NOMO-1 (cell line): Measurements from ENCODE around the gene CATSPER4.

Source experiments
- DNase-seq, 2 experiments: peaks; one replicate each; lab custom pipeline; 2025; ENCODE audit not compliant: unreplicated experiment in 2 of 2; lab: John Stamatoyannopoulos, UW

Gene CATSPER4

DNA sequence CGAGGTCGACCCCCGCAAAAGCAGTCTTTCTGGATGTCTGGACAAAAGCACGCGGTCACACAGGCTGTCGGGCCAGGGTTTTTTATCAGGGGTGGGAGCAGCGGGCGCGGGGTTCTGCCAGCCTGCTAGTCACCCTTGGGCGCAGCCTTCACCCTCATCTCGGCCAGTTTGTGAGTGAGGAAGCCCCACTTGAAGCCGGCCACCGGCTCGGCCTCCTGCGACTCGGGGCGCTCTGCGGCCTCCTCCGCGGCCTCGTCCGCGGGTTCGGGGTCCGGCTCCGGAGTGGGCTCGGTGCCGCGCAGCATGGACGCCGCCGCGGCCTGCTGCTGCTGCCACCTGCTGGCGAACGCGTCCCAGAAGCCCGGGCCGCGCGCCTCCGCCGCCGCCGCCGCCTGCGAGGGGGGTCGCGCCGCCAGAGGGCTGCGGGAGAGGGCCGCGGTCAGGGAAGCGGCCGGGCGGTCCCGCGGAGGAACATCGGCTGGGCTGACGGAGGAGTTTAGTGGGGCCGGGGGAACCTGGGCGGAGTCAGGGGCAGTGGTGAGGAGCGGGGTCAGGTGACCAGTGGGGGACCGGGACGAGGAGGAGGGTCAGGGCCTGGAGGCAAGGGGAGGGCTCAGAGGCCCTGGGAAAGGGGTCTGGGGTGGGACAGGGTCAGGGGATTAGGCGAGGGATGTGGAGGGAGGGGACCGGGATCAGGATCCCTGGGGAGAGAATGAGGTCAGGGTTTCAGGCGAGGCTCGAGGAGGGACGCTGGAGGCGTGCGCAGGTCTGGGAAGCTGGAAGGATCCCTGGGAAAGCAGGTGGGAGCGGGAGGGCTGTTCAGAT, 26.2 kb upstream of the CATSPER4 start:
- peak; percentile 11 to 33 for DNase-seq

DNA sequence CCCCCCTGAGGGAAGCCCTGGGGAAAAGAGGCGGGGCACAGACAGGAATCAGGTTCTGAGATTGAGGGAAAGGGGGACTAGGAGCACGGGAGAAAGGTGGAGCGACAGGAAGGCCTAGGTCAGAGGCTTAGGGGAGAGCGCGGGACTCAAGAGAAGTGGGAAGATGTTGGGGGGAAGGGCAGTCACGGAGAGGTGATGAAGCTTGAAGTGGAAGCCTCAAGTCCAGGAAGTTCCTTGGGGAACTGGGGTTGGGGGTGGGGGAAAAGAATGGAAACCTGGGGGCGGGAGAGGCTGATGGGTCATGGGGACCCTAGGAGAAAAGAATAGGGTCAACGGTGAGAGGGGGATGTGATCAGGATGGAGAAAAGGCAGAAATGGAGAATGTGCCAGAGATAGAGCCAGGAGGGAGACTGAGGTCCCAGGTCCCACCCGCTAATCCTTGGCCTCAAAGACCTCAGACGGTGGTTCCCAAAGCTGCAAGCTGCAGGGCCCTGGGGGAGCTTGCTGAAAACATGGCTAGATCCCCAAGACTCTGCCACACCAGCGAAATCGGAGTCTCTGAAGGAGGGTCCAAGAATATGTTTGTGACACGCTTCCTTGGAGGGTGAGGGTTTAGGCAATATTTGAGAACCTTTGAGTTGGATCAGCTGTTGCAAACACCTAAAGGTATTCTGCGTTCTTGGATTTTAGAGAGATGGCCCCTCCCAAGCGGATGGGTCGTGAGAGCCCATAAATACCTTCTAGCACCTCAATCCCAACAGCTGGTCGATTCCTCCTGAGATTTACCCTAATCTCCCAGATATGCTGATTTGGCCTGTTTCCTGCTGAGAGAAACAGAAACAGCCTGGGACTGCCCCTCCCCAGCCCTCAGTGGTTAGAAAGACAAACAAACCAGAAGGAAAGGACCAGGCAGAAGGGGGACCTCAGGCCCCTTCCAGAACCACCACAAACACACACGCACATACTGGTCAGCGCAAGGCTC, 25.2 kb upstream of the CATSPER4 start:
- no peak for DNase-seq

DNA sequence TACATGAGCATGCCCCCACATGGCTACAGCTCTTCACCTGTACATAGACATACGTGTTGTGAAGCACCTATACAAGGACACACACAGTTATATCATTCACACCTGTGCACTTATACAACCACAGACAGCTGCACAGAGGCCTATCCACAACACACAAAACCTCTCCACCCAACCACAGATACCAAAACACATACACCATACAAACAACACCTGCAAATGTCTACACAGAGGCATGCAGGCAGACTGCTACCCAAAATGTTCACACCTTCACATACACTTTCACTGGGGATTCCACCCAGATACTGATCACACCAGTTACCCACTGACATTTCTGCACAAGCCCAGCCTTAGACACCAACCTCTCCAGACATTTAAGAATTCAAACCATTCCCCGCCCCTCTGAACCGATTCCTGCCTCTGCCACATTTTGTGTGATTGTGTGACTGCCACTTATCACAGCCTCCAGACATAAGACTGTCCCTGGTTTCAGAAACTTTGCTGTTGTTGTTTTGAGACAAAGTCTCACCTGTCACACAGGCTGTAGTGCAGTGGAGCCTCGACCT, 23.6 kb upstream of the CATSPER4 start:
- no peak for DNase-seq

GRCh38 chr1:26168410-26169197, 21.8 kb upstream of the CATSPER4 start, which contains the start of gene C1orf232:
Gene C1orf232 (minus strand): TSS chr1:26168963. CDS start chr1:26168499, 464 bp downstream.
- no peak for DNase-seq

- DNase-seq = no peak
Observed at GRCh38 chr1:26169198-26169554, 21.2 kb upstream of the CATSPER4 start.

- peak; percentile 85 to 95 for DNase-seq
Observed at GRCh38 chr1:26169669-26170471, 20.5 kb upstream of the CATSPER4 start, which contains the start of gene ZNF593. Gene ZNF593 (plus strand): TSS chr1:26169908. CDS start chr1:26169984, 76 bp downstream.

GRCh38 chr1:26170472-26170821, 20.0 kb upstream of the CATSPER4 start:
- no peak for DNase-seq

GRCh38 chr1:26171084-26172072, 19.0 kb upstream of the CATSPER4 start, which contains the start of gene ZNF593OS:
Gene ZNF593OS (minus strand): TSS chr1:26171832. CDS start chr1:26171661, 171 bp downstream.
- DNase-seq = no peak

- DNase-seq = no peak
Observed at GRCh38 chr1:26175346-26175745, 15.1 kb upstream of the CATSPER4 start.

GRCh38 chr1:26177182-26177684, 13.2 kb upstream of the CATSPER4 start, which contains the start of gene CNKSR1:
Gene CNKSR1 (plus strand): TSS chr1:26177491. CDS start chr1:26177548, 57 bp downstream.
- DNase-seq = no peak

DNA sequence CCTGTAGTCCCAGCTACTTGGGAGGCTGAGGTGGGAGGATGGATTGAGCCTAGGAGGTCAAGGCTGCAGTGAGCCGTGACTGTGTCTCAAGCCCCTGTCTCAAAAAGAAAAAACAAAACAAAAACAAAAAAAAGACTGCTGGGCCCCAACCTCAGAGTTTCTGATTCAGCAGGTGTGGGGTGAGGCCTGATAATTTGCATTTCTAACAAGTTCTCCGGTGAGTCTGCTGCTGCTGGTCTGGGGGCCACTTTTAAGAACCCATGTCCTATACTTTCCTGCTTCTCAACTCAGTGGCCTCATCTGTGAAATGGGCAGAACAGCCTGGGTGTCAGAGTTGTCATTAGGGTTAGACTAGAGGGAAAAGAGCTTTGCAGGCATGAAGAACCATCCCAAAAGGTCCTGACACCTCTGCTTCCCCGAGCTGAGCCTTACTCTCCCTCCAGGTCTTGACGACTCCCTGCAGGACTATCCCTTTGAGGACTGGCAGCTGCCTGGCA, 10.3 kb upstream of the CATSPER4 start:
- no peak for DNase-seq

DNA sequence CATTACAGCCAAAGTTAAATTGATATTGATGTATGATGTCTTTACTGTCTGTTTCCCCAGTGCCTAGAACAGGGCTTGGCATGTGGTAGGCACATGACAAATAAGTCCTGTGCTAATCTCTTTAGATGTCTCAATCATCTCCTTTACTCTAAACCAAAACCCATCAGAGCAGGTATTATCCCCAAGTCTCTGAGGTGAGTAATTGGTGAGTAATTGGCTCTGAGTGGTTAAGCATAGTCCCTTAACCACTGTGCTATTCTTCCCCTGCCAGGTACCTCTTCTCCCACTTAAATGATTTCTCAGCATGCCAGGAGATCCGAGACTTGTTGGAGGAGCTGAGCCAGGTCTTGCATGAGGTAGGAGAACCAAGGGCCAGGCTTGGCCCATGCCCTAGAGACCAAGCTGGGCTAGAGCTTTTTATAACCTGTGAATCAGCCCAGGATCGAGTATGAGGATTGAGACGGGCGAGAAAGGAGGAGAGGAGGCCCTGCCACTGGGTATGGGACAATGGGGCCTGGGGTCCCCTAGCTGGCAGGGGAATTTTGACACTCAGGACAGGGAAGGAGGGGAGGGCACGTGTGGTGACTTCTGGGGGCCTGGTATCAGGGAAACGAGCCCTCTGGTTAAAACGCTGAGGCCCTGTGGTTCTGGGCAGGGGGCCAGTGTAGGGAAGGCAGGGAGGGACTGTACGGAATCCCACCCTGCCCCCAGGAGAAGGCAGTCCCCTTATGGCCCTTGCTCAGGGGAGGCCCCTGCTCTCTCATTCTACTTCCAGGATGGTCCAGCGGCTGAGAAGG, 8.6 kb upstream of the CATSPER4 start:
- DNase-seq = no peak

DNA sequence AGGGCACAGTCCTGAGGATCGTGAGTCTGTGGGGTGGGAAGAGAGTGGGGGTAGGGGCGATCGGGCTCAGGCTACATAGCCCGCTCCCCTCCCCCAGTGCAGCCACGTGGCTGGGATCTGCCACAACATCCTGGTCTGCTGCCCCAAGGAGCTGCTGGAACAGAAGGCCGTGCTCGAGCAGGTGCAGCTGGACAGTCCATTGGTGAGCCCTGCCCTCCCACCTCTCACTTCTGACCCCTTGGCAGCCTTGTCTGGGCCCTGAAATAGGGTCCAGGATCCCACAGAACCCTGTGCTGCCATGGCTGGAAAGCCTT, 8.1 kb upstream of the CATSPER4 start:
- no peak for DNase-seq

DNA sequence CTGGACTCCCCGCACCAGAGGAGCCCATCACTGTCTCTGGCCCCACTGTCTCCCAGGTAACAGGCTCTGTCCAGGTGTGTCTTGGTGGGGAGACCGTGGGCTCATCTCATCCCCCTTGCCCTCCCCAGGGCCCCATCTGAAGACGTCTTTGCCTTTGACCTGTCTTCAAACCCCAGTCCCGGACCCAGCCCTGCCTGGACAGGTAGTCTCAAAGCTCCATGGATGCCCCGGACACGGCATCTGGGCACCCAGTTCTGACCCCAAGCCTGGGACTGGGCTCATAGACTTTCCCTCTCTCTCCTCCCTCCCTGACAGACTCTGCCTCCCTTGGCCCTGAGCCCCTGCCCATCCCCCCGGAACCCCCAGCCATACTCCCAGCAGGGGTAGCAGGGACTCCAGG, 6.3 kb upstream of the CATSPER4 start:
- no peak for DNase-seq

DNA sequence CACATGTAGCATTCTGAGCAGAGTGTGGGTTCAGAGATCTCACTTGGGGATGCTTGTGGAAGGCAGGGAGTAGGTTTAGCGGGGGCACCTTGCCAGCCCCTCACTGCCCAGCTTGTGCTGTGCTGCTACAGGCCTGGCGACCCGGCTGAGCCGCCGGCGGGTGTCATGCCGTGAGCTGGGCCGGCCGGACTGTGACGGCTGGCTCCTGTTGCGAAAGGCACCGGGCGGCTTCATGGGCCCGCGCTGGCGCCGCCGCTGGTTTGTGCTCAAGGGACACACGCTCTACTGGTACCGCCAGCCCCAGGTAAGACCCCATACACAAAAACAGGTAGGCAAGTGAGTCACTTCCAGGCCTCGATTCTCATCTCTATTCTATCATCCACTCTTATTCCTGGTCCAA, 5.5 kb upstream of the CATSPER4 start:
- DNase-seq = no peak

DNA sequence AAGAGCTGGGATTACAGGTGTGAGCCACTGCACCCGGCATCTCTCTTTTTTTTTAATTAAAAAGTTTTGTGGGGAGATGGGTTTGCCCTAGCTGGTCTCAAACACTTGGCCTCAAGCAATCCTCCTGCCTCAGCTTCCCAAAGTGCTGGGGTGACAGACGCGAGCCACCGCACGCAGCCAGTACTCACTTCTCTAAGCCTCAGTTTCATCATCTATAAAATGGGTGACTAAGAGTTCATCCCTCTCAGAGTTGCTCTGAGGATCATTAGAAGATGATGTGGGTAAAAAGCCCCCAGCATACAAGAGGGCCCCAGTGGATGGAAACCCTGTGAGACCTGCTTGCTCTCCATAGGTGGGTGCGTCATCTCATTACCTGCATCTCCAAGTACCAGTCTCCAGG, 2.5 kb upstream of the CATSPER4 start:
- no peak for DNase-seq

DNA sequence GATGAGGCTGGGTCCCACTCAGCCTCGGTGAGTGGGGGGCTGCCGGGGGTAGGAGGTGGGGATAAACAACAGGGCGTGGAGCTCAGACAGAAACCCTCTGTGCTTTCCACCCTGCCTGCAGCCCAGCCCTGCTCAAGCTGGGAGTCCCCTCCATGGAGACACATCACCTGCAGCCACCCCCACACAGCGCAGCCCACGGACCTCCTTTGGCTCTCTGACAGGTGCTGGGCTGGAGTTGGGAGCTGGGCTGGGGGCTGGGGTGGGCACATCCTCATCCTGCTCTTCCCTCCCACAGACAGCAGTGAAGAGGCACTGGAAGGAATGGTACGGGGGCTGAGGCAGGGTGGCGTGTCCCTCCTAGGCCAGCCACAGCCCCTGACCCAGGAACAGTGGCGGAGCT, 1.9 kb upstream of the CATSPER4 start:
- DNase-seq = no peak
